ENCODE results near the gene C20orf202. TPM values are rescaled to one million over a fixed set of nuclear protein-coding genes. Genes with fewer than 3 reads are reported as not detected.

C20orf202 gene
- total RNA-seq, 1 donor from 2014 or later = not detected

- DNase-seq (ENCODE audit: low spot score in 2 of 2) = no peak
- Histone ChIP-seq H3K27me3 (no peaks in the 10 kb centered on the region), H3K27ac (no peak overlapping the region), H3K4me3 (no peak overlapping the region), H3K9me3 (no peaks in the 10 kb centered on the region), H3K36me3 (no peaks in the 10 kb centered on the region), H3K4me1 (no peaks in the 10 kb centered on the region)
- TF ChIP-seq CTCF (IDR thresholded peaks at IDR 0.05) = no peak
- intact Hi-C loops (cut with DNase I) = no loop called here
These were observed 6.5 kb downstream of the C20orf202 start for GRCh38 chr20:1209447-1210387.

GRCh38 chr20:1210501-1210900 is 7.2 kb downstream of the C20orf202 start:
- H3K9me3 ChIP-seq = no peaks in the 10 kb centered on the region
- no peak overlapping the region for H3K4me3 ChIP-seq
- H3K4me1 ChIP-seq = no peaks in the 10 kb centered on the region
- H3K27me3 ChIP-seq = no peaks in the 10 kb centered on the region
- H3K27ac ChIP-seq = no peak overlapping the region
- no peak for TF ChIP-seq CTCF (IDR thresholded peaks at IDR 0.05)
- H3K36me3 ChIP-seq = no peaks in the 10 kb centered on the region
- intact Hi-C loops (cut with DNase I) = no loop called here
- no peak for DNase-seq (ENCODE audit: low spot score in 2 of 2)

- Histone ChIP-seq H3K4me1 (no peaks in the 10 kb centered on the region), H3K36me3 (no peaks in the 10 kb centered on the region), H3K27me3 (no peaks in the 10 kb centered on the region), H3K9me3 (no peaks in the 10 kb centered on the region), H3K27ac (no peak overlapping the region), H3K4me3 (no peak overlapping the region)
- TF ChIP-seq CTCF (IDR thresholded peaks at IDR 0.05) = no peak
- intact Hi-C loops (cut with DNase I) = loop anchor here (2.0 kb wide), 1 partner anchor 395 kb away; no protein-coding TSS in a partner anchor
- DNase-seq (ENCODE audit: low spot score in 2 of 2) = no peak
These were observed 8.8 kb downstream of the C20orf202 start for GRCh38 chr20:1212023-1212422.

GRCh38 chr20:1212607-1213396 is 9.5 kb downstream of the C20orf202 start:
- no peak overlapping the region for H3K27ac ChIP-seq
- no peak overlapping the region for H3K4me3 ChIP-seq
- no peaks in the 10 kb centered on the region for H3K4me1 ChIP-seq
- intact Hi-C loops (cut with DNase I) = loop anchor here (2.0 kb wide), 1 partner anchor 396 kb away; no protein-coding TSS in a partner anchor
- no peaks in the 10 kb centered on the region for H3K27me3 ChIP-seq
- H3K9me3 ChIP-seq = no peaks in the 10 kb centered on the region
- peak in 1 of 2 donors; percentile 76 for DNase-seq (ENCODE audit: low spot score in 2 of 2)
- TF ChIP-seq CTCF (IDR thresholded peaks at IDR 0.05) = peak; percentile 42 to 70 (median 57)
- no peaks in the 10 kb centered on the region for H3K36me3 ChIP-seq

GRCh38 chr20:1214838-1215261 is 11.6 kb downstream of the C20orf202 start:
- intact Hi-C loops (cut with DNase I) = no loop called here

More at GRCh38 chr20:1214838-1215261, 11.6 kb downstream of the C20orf202 start:
- Histone ChIP-seq H3K27ac (no peak overlapping the region), H3K27me3 (no peaks in the 10 kb centered on the region), H3K4me1 (no peaks in the 10 kb centered on the region), H3K4me3 (no peak overlapping the region), H3K36me3 (no peaks in the 10 kb centered on the region), H3K9me3 (no peaks in the 10 kb centered on the region)
- no peak for DNase-seq (ENCODE audit: low spot score in 2 of 2)
- TF ChIP-seq CTCF (IDR thresholded peaks at IDR 0.05) = no peak

Data from ascending aorta (tissue), 2 donors.